Hindlimb muscle (tissue), 1 donor: ENCODE results near the gene GRIP2. TPM values are rescaled to one million over a fixed set of nuclear protein-coding genes. Genes with fewer than 3 reads are reported as not detected.

Experiments
- DNase-seq: peaks from one replicate; pipeline ENCODE4 v3.0.0-alpha.2; 2013
- polyA plus RNA-seq: library from polyadenylated mRNA; unstranded; fragments of 120-200 nt; gene quantifications from one replicate; pipeline ENCODE4 v1.2.1, GENCODE V29; 2013; ENCODE audit not compliant: insufficient read length

GRIP2 gene
- polyA plus RNA-seq, 1 donor = 30.7 TPM

DNA sequence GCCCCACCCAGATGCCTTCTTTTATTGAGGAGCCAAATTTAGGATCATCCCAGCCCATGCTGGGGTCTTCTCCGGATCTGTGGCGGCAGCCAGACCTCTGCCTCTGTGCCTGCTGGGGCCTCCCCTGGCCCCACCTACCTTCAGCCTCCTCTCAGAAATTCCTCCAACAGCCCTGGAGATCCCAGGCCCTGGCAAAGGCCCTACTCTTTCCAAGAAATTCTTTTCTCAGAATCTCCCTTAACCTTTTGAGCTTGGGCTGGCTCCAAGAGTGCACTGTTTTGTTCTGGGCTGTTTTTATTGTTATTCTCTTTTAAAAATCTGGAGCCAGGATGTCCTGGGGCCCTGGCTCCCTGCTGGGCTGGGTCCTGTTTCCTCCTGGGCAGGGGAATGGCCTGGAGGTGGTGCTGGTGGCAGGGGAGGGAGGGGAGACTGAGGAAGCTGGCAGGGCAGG is 57.8 kb downstream of the GRIP2 start:
- DNase-seq = peak; percentile 59

DNA sequence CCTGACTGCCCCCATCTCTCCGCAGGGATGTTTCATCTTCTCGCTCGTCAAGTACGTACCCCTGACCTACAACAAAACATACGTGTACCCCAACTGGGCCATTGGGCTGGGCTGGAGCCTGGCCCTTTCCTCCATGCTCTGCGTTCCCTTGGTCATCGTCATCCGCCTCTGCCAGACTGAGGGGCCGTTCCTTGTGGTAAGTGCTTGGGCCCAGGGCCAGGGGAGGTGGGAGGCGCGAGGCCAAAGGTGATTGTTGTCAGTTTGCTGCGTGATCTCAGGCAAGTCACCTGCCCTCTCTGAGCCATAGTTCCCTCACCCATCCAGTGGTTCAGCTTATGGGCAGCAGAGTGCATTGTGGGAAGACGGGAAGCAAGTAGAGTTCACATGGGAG is 58.5 kb downstream of the GRIP2 start:
- DNase-seq = no peak

DNA sequence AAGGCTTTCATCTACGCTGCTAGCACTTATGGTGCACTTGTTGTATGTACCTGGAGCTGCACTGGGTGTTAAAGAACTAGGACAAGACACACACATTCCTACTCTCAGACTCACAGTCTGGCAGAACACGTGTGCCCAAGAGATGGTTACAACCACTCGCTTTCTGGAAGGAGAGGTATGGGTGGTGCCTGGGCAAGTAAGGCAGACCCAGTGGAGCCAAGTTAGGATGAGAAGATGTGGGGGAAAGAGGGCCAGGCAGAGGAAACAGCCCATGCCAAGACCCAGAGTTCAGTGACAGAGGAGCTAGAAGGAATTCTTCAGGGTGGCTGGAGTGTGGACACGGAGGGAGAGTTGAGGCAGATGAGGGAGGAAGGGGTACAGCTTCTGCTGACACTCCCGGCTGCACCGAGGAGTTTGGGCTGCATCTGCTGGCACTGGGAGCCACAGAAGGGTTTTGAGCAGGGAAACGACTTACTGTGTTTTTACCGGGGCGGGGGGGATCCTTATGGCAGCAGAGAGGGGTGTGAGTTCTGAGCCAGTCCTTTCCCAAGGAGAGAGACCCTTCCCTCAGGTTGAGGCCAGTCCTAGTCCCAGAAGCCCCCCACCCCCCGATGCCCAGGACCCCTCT is 59.0 kb downstream of the GRIP2 start:
- DNase-seq = no peak

DNA sequence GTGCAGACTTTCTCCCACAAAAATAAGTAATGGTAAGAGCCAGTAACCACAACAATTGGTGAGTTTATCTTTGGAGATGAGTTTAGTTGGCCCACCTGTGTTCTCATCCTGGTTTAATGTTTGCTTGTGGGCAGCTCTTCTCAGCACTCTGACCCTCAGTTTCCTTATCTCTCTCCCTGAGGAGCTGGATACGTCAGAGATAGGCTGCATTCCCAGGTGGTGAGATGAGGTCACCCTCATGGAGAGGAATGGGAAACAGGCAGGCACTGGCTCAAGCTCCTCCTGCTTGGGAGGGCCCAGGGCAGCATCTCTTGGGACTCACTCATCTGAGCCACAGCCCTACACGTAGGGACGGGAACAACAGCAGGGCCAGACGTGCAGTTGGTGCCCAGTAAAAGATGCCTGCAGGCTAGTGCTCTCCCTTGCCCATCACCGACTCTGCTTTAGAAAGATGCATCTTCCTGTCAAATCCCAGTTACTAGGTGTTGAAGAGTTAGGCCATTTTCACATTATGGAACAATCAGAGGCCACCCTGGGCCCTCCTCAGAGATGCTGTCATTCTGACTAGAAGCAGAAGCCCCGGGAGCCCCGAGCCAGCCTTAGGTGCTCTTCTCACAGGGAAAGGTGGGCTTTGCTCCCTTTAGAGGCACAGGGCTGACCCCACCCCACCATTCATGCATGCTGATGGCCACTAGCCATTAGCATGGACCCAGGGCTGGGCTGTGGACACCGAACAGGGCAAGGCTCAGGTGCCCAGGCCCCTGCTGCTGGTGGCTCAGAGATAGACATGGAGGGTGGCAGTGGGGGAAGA is 59.7 kb downstream of the GRIP2 start:
- DNase-seq = no peak

DNA sequence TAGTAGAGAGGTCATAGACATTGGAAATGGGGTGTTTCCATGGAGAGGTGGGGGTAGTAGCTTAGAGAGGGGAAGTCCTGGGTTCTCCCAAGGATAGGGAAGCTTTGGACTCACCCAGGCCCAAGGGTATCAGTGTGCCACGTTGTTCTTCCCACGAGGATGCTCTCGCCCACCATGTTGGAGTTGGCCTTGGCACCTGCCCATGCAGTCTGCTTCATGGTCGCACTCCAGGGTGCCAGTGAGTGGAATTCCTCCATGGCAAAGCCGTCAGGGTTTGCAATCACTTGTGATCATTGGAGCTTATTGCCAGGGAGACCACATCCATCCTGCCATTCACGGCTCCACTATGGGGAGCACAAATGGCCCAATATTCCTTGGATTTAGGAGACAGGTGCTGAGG is 60.6 kb downstream of the GRIP2 start:
- DNase-seq = no peak

DNA sequence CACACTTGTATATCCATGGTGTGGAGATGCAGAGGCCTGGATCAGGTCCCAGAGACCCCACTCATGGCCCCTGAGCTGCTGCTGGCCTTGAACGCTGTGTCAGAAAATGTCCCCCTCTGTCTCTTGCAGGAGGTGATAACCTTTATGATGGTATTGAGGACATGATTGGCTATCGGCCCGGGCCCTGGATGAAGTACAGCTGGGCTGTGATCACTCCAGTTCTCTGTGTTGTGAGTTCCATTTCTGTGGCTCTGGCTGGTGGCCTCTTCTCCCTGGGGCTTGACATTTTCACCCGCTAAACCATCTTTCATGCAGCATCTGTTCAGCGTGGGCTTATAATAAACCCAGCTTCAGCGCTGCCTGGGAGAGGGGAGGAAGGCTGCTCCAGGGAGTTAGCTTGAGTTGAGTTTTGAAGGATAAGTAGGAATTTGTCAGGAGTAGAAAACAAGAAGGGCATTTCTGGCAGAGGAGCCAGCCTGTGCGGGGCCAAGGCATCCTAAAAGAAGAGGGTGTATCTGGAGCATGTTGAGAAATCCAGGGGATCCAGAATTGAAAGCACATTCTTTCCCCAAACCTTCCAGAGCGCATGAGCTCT is 61.1 kb downstream of the GRIP2 start:
- no peak for DNase-seq

DNA sequence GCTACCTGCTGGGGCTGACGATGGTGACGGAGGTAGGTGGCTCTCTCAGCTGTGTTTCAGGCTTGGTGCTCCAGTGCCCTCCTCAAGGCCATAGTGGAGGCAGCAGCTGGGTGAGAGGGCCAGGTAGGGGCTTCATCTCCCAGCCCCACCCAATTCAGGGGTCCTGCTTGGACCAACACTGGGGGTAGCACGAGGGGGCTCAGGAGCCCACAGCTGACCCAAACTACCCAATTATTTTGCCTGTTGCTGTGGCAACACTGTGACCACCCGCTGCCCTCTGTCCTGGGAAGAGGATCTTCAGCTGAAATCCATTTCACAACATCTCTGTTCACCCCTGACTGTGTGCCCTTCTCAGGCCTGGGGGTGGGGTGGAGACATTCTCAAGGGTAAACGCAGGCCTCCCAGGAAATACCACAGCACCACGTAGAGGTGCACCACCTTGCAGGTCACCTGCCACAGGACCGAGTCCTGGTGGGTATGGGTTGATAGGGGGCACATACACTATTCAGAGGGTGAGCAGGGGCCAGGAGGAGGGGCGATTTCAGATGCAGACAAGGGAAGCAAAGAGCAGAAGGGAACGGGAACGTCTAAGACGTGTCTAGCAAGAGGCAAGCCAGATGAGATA is 62.7 kb downstream of the GRIP2 start:
- DNase-seq = no peak

DNA sequence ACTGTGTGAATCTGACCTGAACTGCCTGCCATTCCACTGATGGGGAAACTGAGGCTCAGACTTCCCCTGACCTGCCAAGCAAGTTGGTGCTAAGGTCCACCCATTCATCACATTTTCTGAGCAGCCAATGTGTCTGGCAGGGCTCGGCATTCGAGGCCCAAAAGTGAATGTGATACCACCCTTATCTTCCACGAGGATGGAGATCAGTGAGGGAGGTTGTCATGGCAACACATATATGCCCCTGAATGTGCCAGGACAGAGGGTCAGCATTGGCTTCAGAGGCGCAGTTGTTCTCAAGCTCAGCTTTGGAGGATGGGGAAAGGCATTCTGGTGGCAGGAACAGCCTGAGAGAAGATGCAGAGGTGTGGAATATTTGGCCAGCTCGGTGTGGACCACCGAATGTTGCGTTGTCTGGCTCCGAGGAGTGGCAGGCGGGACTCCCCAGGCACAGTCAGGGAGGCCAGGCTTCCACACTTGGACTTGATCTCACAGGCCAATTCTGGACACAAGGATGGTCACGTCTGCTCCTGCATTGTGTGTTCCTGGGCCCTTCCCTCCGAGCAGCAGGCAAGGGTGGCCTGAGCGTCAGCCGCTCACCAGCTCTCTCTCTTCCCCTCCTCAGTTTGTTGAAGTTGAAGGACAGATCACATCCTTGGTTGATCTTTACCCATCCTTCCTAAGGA is 63.4 kb downstream of the GRIP2 start:
- no peak for DNase-seq

DNA sequence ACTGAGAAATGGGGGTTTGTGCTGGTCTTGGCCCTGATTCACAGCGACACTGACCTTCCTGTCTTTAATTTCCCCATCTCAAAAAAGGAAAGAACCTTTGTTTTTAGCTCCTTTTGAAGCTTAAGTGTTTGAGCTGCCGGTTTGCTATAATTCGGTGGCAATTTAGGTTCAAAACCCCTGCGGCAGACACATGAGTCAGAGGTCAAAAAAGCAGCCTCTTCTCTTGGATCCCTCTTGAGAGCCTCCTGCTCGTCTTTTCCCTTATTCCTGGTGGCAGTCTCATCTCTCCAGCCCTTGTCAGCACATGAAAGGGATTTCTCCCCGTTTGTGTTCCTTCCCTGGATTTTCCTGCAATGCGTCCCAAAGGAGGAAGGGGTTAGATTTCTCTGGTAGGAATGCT is 64.5 kb downstream of the GRIP2 start:
- DNase-seq = no peak

DNA sequence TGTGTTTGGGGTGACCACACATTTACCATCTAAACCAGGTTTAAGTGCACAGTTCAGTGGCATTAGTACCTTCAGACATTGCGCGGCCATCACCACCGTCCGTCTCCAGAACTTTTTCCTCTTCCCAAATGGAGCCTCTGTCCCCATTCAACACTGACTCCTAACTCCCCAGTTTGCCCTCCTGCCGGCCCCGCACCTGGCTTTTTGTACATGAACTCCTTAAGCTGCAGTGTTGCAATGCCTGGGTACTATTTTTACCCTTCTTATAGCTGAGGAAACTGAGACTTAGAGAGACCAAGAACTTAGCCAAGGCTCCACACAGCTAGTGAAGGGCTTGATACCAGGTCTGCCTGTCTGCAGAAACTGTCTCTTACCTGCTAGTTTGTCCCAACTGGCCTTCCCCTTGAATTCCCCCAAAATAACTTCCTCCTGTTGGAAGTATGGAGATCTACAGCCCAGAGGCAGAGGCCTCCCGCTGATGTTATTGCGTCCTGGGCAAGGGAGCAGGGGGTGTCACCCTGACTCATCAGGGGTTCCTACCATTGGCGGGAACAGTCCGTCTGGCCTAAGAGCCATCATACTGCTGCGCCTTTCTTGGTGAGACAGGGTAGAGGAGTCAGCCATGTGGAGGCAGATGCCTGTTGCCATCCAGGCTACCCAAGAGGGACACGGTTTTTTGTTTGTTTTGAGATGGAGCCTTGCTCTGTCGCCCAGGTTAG is 65.6 kb downstream of the GRIP2 start:
- no peak for DNase-seq

DNA sequence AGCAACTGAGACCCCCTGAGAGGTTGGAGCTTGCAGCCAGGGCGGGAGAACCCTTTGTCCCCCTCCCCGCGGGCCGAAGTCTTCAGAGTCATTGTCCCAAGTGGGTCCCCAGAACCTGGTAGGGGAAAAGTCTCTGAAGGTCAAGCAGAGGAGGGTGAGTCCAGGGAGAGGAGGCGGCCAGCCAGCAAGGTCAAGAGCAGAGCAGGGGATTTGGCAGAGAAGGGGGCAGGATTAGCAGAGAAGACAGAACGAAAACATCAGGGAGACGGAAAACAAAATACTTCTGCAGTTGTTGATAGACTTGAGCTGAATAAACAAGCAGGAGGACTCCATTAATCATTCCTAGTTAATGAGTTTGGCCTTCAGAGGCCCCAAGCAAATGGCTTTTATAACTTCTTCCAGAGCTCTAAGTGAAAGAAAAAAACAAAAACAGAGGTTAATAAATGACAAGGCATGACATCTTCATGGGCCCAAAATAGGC is 66.7 kb downstream of the GRIP2 start:
- DNase-seq = no peak

DNA sequence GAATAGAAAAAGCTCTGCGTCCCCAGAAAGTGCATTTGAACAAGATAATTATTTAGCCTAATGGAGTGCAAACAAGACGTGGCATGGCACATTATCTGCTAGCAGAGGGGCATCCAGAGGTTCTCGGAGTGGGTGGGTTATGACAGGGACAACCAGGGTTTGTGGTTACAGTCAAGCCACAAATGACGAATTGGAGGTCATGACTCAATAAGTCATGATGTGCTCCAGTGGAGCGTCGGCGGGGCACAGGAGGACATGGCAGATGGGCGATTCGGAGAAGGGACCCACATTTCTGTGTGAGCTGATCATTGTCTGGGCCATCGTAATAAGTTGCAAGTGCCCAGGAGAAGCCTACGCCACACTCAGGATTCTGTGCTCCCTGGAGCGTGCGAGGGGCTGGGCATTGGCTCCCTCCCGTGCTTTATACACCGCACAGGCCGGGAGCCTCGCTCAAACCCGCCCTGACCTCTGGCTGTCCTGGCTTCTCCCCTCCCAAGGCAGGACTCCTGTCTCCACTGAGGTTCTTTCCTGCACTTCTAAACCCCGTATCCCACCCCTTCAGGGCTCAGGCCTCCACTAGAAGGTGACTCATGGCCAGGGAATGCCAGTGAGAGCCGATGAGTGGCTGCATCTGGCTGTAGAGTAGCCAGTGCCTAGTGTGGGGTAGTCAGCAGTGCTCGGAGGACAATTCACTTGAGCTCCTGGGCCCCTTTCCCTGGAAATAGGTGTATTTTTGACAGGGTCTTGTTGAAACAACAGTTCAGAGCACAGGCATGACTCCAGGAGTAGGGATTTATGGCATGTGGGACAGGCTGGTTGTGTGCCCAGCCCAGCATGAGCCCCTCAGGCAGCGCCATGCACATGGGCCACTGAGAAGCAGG is 67.4 kb downstream of the GRIP2 start:
- no peak for DNase-seq

DNA sequence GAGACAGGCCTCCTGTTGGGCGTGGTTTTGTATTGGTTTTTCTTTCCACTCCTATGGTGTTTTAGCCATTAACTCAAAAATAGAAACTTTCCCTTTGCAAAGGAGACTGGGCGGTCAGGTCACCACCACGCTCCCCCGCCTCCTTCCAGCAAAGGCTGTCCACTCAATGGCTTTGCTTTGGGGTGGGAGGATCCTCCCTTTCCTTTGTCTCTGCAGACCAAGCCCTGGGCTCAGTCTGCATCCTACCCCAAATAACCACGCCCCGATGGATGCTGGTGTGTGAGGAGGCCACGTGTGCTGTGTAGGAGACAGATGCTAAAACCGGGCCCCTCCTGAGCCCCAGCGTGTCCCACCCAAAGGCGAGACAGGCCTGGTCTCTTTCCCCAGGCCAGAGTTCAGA is 68.5 kb downstream of the GRIP2 start:
- DNase-seq = no peak

DNA sequence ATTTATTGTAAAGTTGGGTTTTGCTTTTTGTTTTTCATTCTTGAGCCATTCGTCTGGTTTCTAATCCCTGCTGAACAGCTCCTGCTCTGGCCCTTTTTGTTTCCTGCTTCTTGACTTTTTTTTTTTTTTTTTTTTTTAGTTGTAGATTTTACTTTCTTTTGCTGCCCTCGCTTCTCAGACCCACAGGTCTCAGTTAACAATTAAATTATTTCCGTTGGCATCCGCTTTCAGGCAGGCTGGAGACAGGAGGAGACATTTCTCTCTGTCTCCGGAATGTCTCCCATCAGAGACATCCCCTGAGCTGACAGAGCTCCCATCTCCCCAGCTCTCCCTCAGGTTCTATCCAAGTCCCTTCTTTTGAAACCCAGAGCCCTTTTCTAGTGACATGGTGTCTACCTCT is 69.1 kb downstream of the GRIP2 start:
- no peak for DNase-seq

DNA sequence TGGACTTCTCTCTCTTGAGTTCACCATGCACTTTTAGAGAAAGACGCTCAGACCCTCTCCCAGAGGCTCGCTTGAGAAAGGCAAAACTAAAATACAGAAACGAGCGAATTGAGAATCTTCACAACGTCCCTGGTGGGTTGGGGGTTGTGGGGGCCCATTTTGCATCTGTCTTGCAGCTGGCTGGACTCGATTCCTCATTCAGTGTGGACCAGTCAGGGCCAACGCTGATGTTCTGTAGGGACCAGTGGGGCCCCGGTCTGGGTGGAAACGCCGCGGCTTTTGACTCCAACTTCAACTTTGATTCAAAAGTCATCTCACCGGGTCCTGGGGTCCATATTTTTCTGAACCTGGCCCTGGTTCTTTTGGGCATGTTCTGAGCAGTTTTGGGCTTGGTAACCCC is 69.7 kb downstream of the GRIP2 start:
- DNase-seq = no peak

DNA sequence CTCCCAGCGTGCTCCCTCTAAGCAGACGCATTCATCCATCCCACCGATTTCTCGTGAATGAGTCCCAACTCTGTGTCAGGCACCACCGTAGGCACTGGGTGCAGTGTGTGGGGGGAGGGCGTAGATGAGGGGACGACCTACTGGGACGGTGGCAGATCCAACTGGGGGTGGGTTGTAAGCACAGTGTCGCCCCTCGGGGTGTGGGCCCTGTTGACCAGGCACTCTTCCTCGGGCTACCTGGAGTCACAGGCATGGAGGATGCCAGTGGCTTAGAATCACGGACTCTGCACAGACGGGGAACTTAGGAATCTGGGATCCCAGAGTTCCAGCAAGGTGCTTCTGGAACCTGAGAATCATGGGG is 71.5 kb downstream of the GRIP2 start:
- no peak for DNase-seq

DNA sequence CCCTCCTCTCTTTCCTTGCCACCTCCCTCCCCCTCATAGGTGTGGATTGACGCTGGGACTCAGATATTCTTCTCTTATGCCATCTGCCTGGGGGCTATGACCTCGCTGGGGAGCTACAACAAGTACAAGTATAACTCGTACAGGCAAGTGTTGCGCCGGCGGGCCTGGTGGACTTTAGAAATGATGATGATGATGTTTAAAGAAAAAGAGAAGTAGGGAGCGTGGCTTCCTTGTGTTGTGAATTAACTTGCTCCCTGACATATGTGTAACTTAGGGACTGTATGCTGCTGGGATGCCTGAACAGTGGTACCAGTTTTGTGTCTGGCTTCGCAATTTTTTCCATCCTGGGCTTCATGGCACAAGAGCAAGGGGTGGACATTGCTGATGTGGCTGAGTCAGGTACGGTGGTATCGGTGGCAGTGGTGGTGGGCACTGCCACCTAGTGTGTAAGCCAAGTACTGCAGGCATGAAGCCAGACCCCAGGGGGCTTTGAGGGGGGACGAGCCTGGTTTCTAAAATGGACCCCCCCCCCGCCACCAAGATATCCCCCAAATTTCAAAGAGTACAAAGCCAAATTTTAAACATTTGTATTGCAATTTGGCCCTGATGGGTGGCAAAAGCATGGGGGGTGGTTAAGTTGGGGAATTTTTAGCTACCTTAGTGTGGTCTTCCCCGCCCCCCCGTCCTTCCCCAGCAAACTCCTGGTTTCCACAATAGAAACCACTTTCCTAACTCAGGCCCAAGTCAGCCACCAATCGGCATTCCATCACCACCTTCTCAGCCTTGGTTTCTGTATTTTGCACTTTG is 72.1 kb downstream of the GRIP2 start:
- no peak for DNase-seq

GRCh38 chr3:14466179-14466903 is 73.8 kb downstream of the GRIP2 start:
- DNase-seq = no peak

DNA sequence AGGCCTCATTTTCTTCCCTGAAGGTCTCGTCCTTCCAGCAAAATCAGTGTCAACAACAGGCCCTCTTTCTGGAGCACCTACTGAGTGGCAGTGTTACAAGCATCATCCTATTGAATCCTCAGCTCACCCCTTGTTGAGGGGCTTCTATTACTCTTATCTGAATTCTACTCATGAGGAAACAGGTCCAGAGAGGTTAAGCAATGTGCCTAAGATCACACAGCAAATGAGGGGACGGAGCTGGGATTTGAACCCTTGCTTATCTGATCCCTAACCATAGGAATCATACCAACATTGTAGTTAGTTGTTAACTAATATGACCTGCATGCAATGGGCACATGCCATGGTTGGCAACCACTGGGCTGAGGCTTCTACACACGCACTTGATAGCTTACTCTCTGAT is 74.7 kb downstream of the GRIP2 start:
- DNase-seq = no peak

DNA sequence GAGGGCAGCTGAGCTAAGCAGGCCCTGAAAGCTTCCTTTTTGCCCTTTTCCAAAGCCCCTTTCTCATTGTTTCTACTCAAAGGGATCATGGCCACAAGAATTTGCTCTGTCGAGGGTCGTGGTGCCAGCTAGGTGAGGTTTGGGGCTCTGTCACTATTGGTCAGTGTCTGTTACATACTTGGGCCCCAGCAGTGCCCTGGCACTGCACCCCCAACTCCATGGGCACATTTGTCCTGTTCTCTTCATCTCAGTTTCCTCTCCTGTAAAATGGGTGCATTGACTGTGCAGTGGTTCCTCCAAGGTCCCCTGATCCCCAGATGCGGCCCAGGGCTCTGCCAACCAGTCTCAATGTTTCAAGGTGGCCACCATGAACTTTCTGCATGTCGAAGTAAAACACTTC is 75.6 kb downstream of the GRIP2 start:
- no peak for DNase-seq
